ENCODE results near the gene USP6.
"Not testable (repeated sequence)": the region's sequence is repeated elsewhere in the genome, so short reads cannot be mapped to it uniquely, and the experiment has no call there.

USP6 gene

GRCh38 chr17:5115673-5116651, at the start of gene USP6:
TSS of gene USP6 (plus strand) at chr17:5116032. CDS start at chr17:5130368, 14,336 bp downstream.
- no peak within 1 kb of the TSS for H3K4me3 ChIP-seq (ENCODE audit: low read depth in 1 of 2, low read length in 1 of 2)
- peaks cover 14 to 19% of the 10 kb centered on the region in 2 experiments for H3K4me1 ChIP-seq (ENCODE audit: control insufficient read depth in 1 of 2, insufficient read depth in 1 of 2, low read depth in 1 of 2, low read length in 1 of 2)
- H3K36me3 ChIP-seq = no peaks in the 10 kb centered on the region
- H3K27ac ChIP-seq = no peak within 1 kb of the TSS
- no peaks in the 10 kb centered on the region for H3K9me3 ChIP-seq
- H3K27me3 ChIP-seq = peaks cover 89% of the 10 kb centered on the region
- TF ChIP-seq CTCF (IDR thresholded peaks at IDR 0.05) = no peak

- H3K4me3 ChIP-seq (ENCODE audit: low read depth in 1 of 2, low read length in 1 of 2) = no peak overlapping the region
- no peak overlapping the region for H3K27ac ChIP-seq
- H3K36me3 ChIP-seq = no peaks in the 10 kb centered on the region
- peaks cover 35% of the 10 kb centered on the region for H3K27me3 ChIP-seq
- H3K4me1 ChIP-seq (ENCODE audit: control insufficient read depth in 1 of 2, insufficient read depth in 1 of 2, low read depth in 1 of 2, low read length in 1 of 2) = no peaks in the 10 kb centered on the region
- H3K9me3 ChIP-seq = no peaks in the 10 kb centered on the region
- TF ChIP-seq CTCF (IDR thresholded peaks at IDR 0.05) = no peak
Measured at GRCh38 chr17:5068236-5068635, 47.6 kb upstream of the USP6 start.

- H3K9me3 ChIP-seq = no peaks in the 10 kb centered on the region
- H3K4me3 ChIP-seq (ENCODE audit: low read depth in 1 of 2, low read length in 1 of 2) = no peak overlapping the region
- H3K4me1 ChIP-seq (ENCODE audit: control insufficient read depth in 1 of 2, insufficient read depth in 1 of 2, low read depth in 1 of 2, low read length in 1 of 2) = no peaks in the 10 kb centered on the region
- no peak for TF ChIP-seq CTCF (IDR thresholded peaks at IDR 0.05)
- H3K27ac ChIP-seq = no peak overlapping the region
- peaks cover 37% of the 10 kb centered on the region for H3K27me3 ChIP-seq
- no peaks in the 10 kb centered on the region for H3K36me3 ChIP-seq
Measured at GRCh38 chr17:5069724-5070123, 46.1 kb upstream of the USP6 start.

- not testable (repeated sequence) for H3K36me3 ChIP-seq; H3K4me3 ChIP-seq (ENCODE audit: low read depth in 1 of 2, low read length in 1 of 2); H3K9me3 ChIP-seq; H3K27ac ChIP-seq
- peaks cover 12% of the 10 kb centered on the region in 2 experiments for H3K4me1 ChIP-seq (ENCODE audit: control insufficient read depth in 1 of 2, insufficient read depth in 1 of 2, low read depth in 1 of 2, low read length in 1 of 2)
- H3K27me3 ChIP-seq = peaks cover 34% of the 10 kb centered on the region
Measured at GRCh38 chr17:5075472-5075871, 40.4 kb upstream of the USP6 start.

- not testable (repeated sequence) for H3K27ac ChIP-seq; H3K4me3 ChIP-seq (ENCODE audit: low read depth in 1 of 2, low read length in 1 of 2)
- peaks cover 26% of the 10 kb centered on the region for H3K27me3 ChIP-seq
Measured at GRCh38 chr17:5077275-5077674, 38.6 kb upstream of the USP6 start.

GRCh38 chr17:5077781-5078105, 38.1 kb upstream of the USP6 start:
- Histone ChIP-seq H3K4me3 (ENCODE audit: low read depth in 1 of 2, low read length in 1 of 2) (peak overlapping the region; percentile 83 to 91), H3K27ac (peak overlapping the region; percentile 58), H3K27me3 (peaks cover 26% of the 10 kb centered on the region), H3K9me3 (no peaks in the 10 kb centered on the region), H3K4me1 (ENCODE audit: control insufficient read depth in 1 of 2, insufficient read depth in 1 of 2, low read depth in 1 of 2, low read length in 1 of 2) (peaks cover 12% of the 10 kb centered on the region in 2 experiments), H3K36me3 (no peaks in the 10 kb centered on the region)
- TF ChIP-seq CTCF (IDR thresholded peaks at IDR 0.05) = no peak

More at GRCh38 chr17:5077275-5077674, 38.6 kb upstream of the USP6 start:
- H3K4me1 ChIP-seq (ENCODE audit: control insufficient read depth in 1 of 2, insufficient read depth in 1 of 2, low read depth in 1 of 2, low read length in 1 of 2) = peaks cover 12% of the 10 kb centered on the region in 2 experiments
- not testable (repeated sequence) for H3K36me3 ChIP-seq, H3K9me3 ChIP-seq
